ENCODE results near the gene CFAP45. TPM values are rescaled to one million over a fixed set of nuclear protein-coding genes. Genes with fewer than 3 reads are reported as not detected.
A peak's percentile ranks its signal among the peaks of the same experiment; 100 is the strongest.
"Not testable (repeated sequence)": the region's sequence is repeated elsewhere in the genome, so short reads cannot be mapped to it uniquely, and the experiment has no call there.

The CFAP45 gene
- total RNA-seq, 1 donor from 2014 or later: not detected

GRCh38 chr1:159908031-159908940 is 8.3 kb upstream of the CFAP45 start:
- Mint-ChIP-seq H3K27me3 (ENCODE audit: low read depth) (peaks cover 3% of the 10 kb centered on the region), H3K27ac (ENCODE audit: unreplicated experiment) (no peak overlapping the region), H3K9me3 (peaks cover 7% of the 10 kb centered on the region), H3K4me1 (peaks cover 22% of the 10 kb centered on the region), H3K4me3 (no peak overlapping the region), H3K36me3 (ENCODE audit: low read depth) (no peaks in the 10 kb centered on the region)
- no peak for DNase-seq (ENCODE audit: low read depth, low spot score)
- no peak for TF ChIP-seq CTCF (conservative IDR thresholded peaks at IDR 0.05)

- no peak for TF ChIP-seq CTCF (conservative IDR thresholded peaks at IDR 0.05)
- Mint-ChIP-seq H3K4me3 (no peak overlapping the region), H3K27me3 (ENCODE audit: low read depth) (peaks cover 3% of the 10 kb centered on the region), H3K27ac (ENCODE audit: unreplicated experiment) (no peak overlapping the region), H3K36me3 (ENCODE audit: low read depth) (no peaks in the 10 kb centered on the region), H3K9me3 (peaks cover 7% of the 10 kb centered on the region), H3K4me1 (peaks cover 19% of the 10 kb centered on the region)
- no peak for DNase-seq (ENCODE audit: low read depth, low spot score)
Measured at GRCh38 chr1:159906960-159907359, 7.0 kb upstream of the CFAP45 start.

GRCh38 chr1:159904036-159904435 is 4.1 kb upstream of the CFAP45 start:
- peaks cover 11% of the 10 kb centered on the region for H3K27me3 Mint-ChIP-seq (ENCODE audit: low read depth)
- not testable (repeated sequence) for H3K27ac Mint-ChIP-seq (ENCODE audit: unreplicated experiment); DNase-seq (ENCODE audit: low read depth, low spot score); H3K36me3 Mint-ChIP-seq (ENCODE audit: low read depth); H3K4me3 Mint-ChIP-seq; H3K9me3 Mint-ChIP-seq
- H3K4me1 Mint-ChIP-seq: peaks cover 22% of the 10 kb centered on the region

GRCh38 chr1:159902541-159902940 is 2.6 kb upstream of the CFAP45 start:
- H3K9me3 Mint-ChIP-seq: peaks cover 7% of the 10 kb centered on the region
- no peak for TF ChIP-seq CTCF (conservative IDR thresholded peaks at IDR 0.05)
- H3K36me3 Mint-ChIP-seq (ENCODE audit: low read depth): no peaks in the 10 kb centered on the region
- peaks cover 16% of the 10 kb centered on the region for H3K4me1 Mint-ChIP-seq
- DNase-seq (ENCODE audit: low read depth, low spot score): no peak
- H3K4me3 Mint-ChIP-seq: no peak overlapping the region
- no peak overlapping the region for H3K27ac Mint-ChIP-seq (ENCODE audit: unreplicated experiment)
- H3K27me3 Mint-ChIP-seq (ENCODE audit: low read depth): peaks cover 17% of the 10 kb centered on the region

- H3K4me3 Mint-ChIP-seq: no peak overlapping the region
- no peak for TF ChIP-seq CTCF (conservative IDR thresholded peaks at IDR 0.05)
- H3K27me3 Mint-ChIP-seq (ENCODE audit: low read depth): peaks cover 28% of the 10 kb centered on the region
Measured at GRCh38 chr1:159900755-159901360, 893 bp upstream of the CFAP45 start.

GRCh38 chr1:159899634-159900033 is 331 bp downstream of the CFAP45 start:
- not testable (repeated sequence) for H3K4me3 Mint-ChIP-seq; H3K36me3 Mint-ChIP-seq (ENCODE audit: low read depth); H3K9me3 Mint-ChIP-seq; DNase-seq (ENCODE audit: low read depth, low spot score)
- H3K27ac Mint-ChIP-seq (ENCODE audit: unreplicated experiment): peak overlapping the region; percentile 73
- peaks cover 16% of the 10 kb centered on the region for H3K4me1 Mint-ChIP-seq
- peaks cover 33% of the 10 kb centered on the region for H3K27me3 Mint-ChIP-seq (ENCODE audit: low read depth)

More at GRCh38 chr1:159900755-159901360, 893 bp upstream of the CFAP45 start:
- H3K4me1 Mint-ChIP-seq: peaks cover 16% of the 10 kb centered on the region
- no peaks in the 10 kb centered on the region for H3K36me3 Mint-ChIP-seq (ENCODE audit: low read depth)
- peaks cover 7% of the 10 kb centered on the region for H3K9me3 Mint-ChIP-seq
- no peak for DNase-seq (ENCODE audit: low read depth, low spot score)
- no peak overlapping the region for H3K27ac Mint-ChIP-seq (ENCODE audit: unreplicated experiment)
